GM21423 (cell line): Measurements from ENCODE around the gene PCBP3.
"Not testable (repeated sequence)": the region's sequence is repeated elsewhere in the genome, so short reads cannot be mapped to it uniquely, and the experiment has no call there.

Experiments
- ATAC-seq: cut with Tn5 transposase; IDR thresholded peaks from one replicate; pipeline ENCODE4 v1.9.1; 2021; ENCODE audit warnings: mild to moderate bottlenecking, moderate library complexity; ENCODE audit not compliant: unreplicated experiment

Gene PCBP3

GRCh38 chr21:45802956-45803617 lies 159.6 kb downstream of the PCBP3 start:
- no peak for ATAC-seq

GRCh38 chr21:45803618-45804340 lies 160.3 kb downstream of the PCBP3 start:
- ATAC-seq, result no peak

GRCh38 chr21:45804809-45805313 lies 161.3 kb downstream of the PCBP3 start:
- no peak for ATAC-seq

- ATAC-seq, result no peak
Observed at GRCh38 chr21:45805321-45805720, 161.8 kb downstream of the PCBP3 start.

- no peak for ATAC-seq
Observed at GRCh38 chr21:45806042-45806441, 162.5 kb downstream of the PCBP3 start.

GRCh38 chr21:45808663-45809062 lies 165.1 kb downstream of the PCBP3 start:
- not testable (repeated sequence) for ATAC-seq

GRCh38 chr21:45809421-45809820 lies 165.9 kb downstream of the PCBP3 start:
- ATAC-seq, result no peak

- ATAC-seq, result no peak
Observed at GRCh38 chr21:45811136-45811535, 167.6 kb downstream of the PCBP3 start.

- not testable (repeated sequence) for ATAC-seq
Observed at GRCh38 chr21:45814210-45814940, 170.8 kb downstream of the PCBP3 start.

GRCh38 chr21:45815781-45816180 lies 172.3 kb downstream of the PCBP3 start:
- not testable (repeated sequence) for ATAC-seq

- no peak for ATAC-seq
Observed at GRCh38 chr21:45816794-45817193, 173.3 kb downstream of the PCBP3 start.

GRCh38 chr21:45817345-45817744 lies 173.8 kb downstream of the PCBP3 start:
- ATAC-seq, result no peak

GRCh38 chr21:45818276-45818903 lies 174.9 kb downstream of the PCBP3 start:
- ATAC-seq, result no peak

GRCh38 chr21:45818904-45819285 lies 175.4 kb downstream of the PCBP3 start:
- ATAC-seq, result no peak

- ATAC-seq, result no peak
Observed at GRCh38 chr21:45819478-45820170, 176.1 kb downstream of the PCBP3 start.

GRCh38 chr21:45820171-45821091 lies 176.9 kb downstream of the PCBP3 start:
- no peak for ATAC-seq

GRCh38 chr21:45821315-45821962 lies 177.9 kb downstream of the PCBP3 start:
- ATAC-seq, result no peak

- no peak for ATAC-seq
Observed at GRCh38 chr21:45821998-45822397, 178.5 kb downstream of the PCBP3 start.
